Type B pancreatic cell (in vitro differentiated cells): Measurements from ENCODE around the gene GATA5. TPM values are rescaled to one million over a fixed set of nuclear protein-coding genes. Genes with fewer than 3 reads are reported as not detected.
A peak's percentile ranks its signal among the peaks of the same experiment; 100 is the strongest.

ENCODE experiments used
- DNase-seq: peaks from one replicate; pipeline ENCODE4 v3.0.0; 2021; ENCODE audit warnings: mixed read lengths; ENCODE audit not compliant: unreplicated experiment; ENCODE audit errors: extremely low spot score
- H3K27ac Mint-ChIP-seq: 2 replicates; pipeline ENCODE4 v1.8.0; 2021; ENCODE audit warnings: mild to moderate bottlenecking, mixed read lengths
- H3K27me3 Mint-ChIP-seq: 2 replicates; pipeline ENCODE4 v1.8.0; 2021; ENCODE audit warnings: mixed read lengths
- H3K36me3 Mint-ChIP-seq: 2 replicates; pipeline ENCODE4 v1.8.0; 2021; ENCODE audit warnings: mixed read lengths
- H3K4me1 Mint-ChIP-seq: one replicate; pipeline ENCODE4 v1.8.0; 2021; ENCODE audit warnings: mixed read lengths; ENCODE audit not compliant: unreplicated experiment
- H3K4me3 Mint-ChIP-seq: 2 replicates; pipeline ENCODE4 v1.8.0; 2021; ENCODE audit warnings: mild to moderate bottlenecking, mixed read lengths
- H3K9me3 Mint-ChIP-seq: 2 replicates; pipeline ENCODE4 v1.8.0; 2021; ENCODE audit warnings: mixed read lengths
- total RNA-seq: library from RNA; stranded (reverse); gene quantifications from 2 replicates; pipeline ENCODE4 v1.2.1, GENCODE V29; 2021; ENCODE audit warnings: low replicate concordance
- TF ChIP-seq, protein P1 (sequence below): fragments of 200-600 bp; sonication (generic); conservative IDR thresholded peaks from 2 replicates; pipeline ENCODE4 v1.5.0; 2021; ENCODE audit warnings: antibody characterized with exemption, mild to moderate bottlenecking

GATA5 gene
- total RNA-seq, 1 donor from 2014 or later = 10.8 TPM

DNA sequence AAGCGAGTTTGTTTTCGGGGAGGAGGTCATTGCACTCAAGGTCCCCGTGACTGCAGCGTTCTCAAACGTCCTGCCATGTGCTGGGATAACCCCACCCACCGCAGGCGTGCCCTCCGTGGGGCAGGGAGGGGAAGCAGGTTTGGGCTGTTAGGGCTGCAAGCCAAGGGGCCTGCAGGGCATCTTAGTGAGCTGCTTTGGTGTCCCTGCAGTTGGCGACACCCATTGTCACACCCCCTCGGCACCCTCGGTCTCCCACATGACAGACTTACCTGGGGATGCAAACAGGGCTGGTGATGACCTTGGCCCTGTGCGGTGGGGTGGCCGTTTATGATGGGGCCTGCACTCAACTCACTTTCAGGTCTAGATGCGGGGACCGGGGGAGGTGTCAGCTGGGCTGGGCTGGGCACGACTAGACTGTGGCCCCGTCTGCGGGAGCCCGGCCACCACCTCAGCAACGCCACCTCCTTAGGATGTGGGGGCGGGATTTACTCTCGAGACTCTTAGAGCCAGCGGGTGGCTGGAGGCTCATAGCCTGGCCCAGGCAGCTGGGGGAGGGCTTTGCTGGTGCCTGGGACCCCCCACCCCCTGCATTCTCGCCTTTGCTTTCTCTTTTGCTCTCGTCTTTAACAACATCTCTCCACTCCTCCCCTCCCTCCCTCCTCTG is 6.5 kb upstream of the GATA5 start:
- Mint-ChIP-seq H3K27me3 (peaks cover 32% of the 10 kb centered on the region), H3K36me3 (no peaks in the 10 kb centered on the region), H3K9me3 (no peaks in the 10 kb centered on the region), H3K4me3 (no peak overlapping the region), H3K27ac (peak overlapping the region; percentile 71), H3K4me1 (peaks cover 53% of the 10 kb centered on the region)
- DNase-seq = no peak
- TF ChIP-seq, protein P1, sequence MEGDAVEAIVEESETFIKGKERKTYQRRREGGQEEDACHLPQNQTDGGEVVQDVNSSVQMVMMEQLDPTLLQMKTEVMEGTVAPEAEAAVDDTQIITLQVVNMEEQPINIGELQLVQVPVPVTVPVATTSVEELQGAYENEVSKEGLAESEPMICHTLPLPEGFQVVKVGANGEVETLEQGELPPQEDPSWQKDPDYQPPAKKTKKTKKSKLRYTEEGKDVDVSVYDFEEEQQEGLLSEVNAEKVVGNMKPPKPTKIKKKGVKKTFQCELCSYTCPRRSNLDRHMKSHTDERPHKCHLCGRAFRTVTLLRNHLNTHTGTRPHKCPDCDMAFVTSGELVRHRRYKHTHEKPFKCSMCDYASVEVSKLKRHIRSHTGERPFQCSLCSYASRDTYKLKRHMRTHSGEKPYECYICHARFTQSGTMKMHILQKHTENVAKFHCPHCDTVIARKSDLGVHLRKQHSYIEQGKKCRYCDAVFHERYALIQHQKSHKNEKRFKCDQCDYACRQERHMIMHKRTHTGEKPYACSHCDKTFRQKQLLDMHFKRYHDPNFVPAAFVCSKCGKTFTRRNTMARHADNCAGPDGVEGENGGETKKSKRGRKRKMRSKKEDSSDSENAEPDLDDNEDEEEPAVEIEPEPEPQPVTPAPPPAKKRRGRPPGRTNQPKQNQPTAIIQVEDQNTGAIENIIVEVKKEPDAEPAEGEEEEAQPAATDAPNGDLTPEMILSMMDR = no peak

DNA sequence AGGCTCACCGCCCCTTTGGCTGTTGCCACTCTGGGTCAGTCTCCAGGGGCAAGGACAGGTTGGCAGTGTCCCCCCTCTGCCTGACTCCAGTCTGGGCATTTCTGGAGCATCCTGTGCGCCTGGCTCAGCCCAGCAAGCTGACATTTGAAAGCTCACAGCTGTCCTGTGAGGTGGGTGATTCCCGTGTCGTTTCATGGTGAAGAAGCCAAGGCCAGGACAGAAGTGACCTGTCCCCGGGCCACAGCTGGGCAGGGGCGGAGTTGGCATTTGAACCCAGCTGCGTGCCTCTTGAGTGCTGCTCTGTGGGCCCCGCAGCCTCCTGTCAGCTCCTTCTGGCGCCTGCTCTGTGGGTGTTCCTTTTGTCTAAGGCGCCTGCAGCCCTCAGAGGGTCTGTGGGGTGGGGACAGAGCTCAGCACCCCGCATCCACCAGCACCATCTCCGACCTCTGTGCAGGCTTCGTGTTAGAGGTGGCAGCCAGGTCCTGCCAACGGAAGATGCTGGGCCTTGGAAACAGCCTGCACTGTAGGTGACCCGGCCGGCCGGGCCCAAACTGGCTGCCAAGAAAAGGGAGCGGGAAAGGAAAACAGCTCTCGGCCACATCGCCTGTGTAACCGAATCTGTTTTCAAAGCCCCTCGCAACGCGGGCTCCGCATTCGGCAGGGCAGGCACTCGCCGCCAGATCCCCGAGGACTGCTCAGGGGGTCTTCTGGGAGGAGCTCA is 5.8 kb upstream of the GATA5 start:
- Mint-ChIP-seq H3K27me3 (peaks cover 29% of the 10 kb centered on the region), H3K4me1 (peaks cover 46% of the 10 kb centered on the region), H3K4me3 (no peak overlapping the region), H3K36me3 (no peaks in the 10 kb centered on the region), H3K27ac (peak overlapping the region; percentile 71), H3K9me3 (no peaks in the 10 kb centered on the region)
- TF ChIP-seq, protein P1 = no peak
- DNase-seq = no peak

DNA sequence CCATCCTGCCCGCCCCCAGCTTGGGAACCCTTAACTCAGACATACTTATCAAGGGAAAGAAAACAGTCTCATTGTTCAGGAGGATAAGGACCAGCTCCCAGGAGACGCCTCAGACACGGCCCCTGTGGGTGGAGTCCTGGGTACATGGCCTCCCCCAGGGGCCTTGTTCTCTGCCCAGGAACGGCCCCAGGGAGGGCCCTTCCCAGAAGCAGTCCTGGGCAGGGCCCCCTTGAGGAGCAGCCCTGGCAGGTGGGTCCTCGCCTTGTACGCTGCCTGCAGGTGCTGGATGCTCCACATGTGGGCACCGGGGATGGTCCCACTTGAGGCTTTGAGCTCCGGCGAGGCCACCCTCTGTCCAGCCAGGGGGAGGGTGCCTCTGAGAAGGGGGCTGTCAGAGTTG is 4.5 kb upstream of the GATA5 start:
- H3K9me3 Mint-ChIP-seq = no peaks in the 10 kb centered on the region
- no peak for DNase-seq
- H3K27me3 Mint-ChIP-seq = peaks cover 28% of the 10 kb centered on the region
- TF ChIP-seq, protein P1 = no peak
- no peak overlapping the region for H3K27ac Mint-ChIP-seq
- no peaks in the 10 kb centered on the region for H3K36me3 Mint-ChIP-seq
- H3K4me3 Mint-ChIP-seq = no peak overlapping the region
- peaks cover 35% of the 10 kb centered on the region for H3K4me1 Mint-ChIP-seq

DNA sequence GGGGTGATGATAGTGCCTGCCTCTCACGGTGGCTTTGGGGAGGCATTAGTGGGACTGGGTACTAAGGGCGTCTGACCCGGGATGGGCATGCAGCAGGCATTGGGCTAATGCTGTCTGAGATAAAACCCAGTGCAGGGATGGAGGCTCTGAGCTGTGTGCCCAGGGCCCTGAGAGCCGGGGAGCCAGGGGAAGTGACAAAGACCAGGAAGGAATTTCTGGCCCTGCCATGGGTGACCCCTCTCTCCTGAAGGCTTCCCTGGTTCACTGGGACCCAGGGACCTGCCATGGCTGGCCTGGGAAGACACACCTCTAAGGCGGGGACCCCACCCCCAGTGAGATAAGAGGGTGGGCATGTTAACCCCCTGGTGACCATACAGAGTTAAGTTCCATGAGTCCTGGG is 3.9 kb upstream of the GATA5 start:
- peaks cover 30% of the 10 kb centered on the region for H3K27me3 Mint-ChIP-seq
- H3K4me3 Mint-ChIP-seq = peak overlapping the region; percentile 46
- H3K27ac Mint-ChIP-seq = peak overlapping the region; percentile 72
- H3K36me3 Mint-ChIP-seq = no peaks in the 10 kb centered on the region
- H3K9me3 Mint-ChIP-seq = no peaks in the 10 kb centered on the region
- peaks cover 32% of the 10 kb centered on the region for H3K4me1 Mint-ChIP-seq
- no peak for DNase-seq
- TF ChIP-seq, protein P1 = no peak

DNA sequence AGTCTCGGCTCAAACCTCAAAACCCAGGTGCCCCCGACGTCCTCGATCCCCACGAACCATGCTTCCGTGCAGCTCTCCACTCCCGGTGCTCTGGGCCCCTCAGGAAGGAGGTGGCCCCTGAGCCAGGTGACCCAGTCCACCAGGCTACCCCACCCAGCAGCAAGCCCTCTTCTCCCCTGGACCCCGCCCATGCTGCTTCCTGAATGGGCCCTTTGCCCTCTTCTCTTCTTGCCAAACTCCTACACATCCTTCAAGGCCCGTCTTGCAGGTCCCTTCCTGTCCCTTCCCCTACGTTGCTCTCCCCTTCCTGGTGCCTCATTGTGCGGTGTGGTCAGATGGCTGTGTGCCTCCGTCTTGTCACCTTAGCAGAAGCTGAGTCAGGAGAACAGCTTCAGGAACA is 3.4 kb upstream of the GATA5 start:
- Mint-ChIP-seq H3K27me3 (peaks cover 34% of the 10 kb centered on the region), H3K4me1 (peaks cover 32% of the 10 kb centered on the region), H3K4me3 (peak overlapping the region; percentile 46), H3K36me3 (no peaks in the 10 kb centered on the region), H3K27ac (peak overlapping the region; percentile 72), H3K9me3 (no peaks in the 10 kb centered on the region)
- TF ChIP-seq, protein P1 = no peak
- no peak for DNase-seq
